NCI-H446 treated with DMSO at 0.1 percent for 48 hours (cell line): ENCODE data around the gene AGPS.

Source experiments
- DNase-seq: peaks from one replicate; lab custom pipeline; 2025; lab: John Stamatoyannopoulos, UW

AGPS gene

GRCh38 chr2:177551989-177552421 lies 159.4 kb downstream of the AGPS start:
- DNase-seq = peak; percentile 58

DNA sequence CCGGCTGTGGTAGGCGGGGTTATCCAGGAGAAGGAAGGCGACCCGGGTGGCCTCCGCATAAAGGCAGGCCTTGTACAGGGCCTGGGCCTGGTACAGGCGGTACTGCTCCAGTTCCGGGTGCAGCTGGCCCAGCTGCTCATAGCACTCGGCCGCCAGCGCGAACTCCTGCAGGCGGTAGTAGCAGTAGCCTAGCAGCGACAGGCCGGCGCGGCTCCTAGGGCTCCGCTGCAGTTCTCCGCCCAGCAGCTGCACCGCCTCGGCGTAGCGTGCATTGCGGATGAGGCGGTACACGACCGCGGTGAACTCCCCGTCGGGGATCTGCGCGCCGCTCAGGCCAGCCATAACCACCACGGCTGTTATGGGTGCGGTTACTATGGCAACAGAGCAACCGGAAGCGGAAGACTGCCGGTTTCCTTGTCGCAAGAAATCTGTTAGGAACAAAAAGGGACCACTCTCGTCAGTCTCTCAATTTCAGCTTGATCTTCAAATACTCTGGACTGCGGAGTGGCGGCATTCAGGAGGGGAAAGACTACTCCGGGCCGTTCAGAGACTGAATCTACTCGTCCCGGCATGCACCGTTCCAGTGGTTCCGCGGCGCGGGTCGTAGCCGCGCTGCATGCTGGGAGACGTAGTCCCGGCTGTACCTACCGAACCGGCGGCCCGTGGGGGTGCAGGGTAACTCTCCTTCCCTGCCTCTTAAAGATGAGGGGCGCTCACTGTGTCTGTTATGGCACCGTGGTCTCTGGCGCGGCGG lies 160.0 kb downstream of the AGPS start:
- peak; percentile 92 for DNase-seq

- no peak for DNase-seq
Observed at GRCh38 chr2:177553176-177553884, 160.8 kb downstream of the AGPS start.

- no peak for DNase-seq
Observed at GRCh38 chr2:177554365-177554764, 161.8 kb downstream of the AGPS start.

DNA sequence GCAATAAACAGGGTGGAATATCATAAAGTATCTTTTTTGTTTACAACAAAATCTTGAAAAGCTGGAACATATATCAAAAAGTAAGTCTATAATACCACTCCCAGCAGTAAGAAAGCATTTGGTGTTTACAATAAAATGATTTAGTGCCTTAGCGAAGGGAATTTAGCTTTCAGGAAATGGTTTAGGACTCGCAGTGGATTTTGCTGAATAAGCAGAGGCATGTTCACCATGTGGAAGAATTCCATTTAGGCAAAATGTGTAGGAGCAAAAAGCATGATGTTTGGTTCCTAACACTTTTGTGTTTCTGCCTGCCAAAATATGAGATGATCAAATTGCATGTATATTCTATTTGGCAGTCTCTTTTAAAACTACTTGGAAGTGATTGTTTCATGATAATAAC lies 163.6 kb downstream of the AGPS start:
- peak; percentile 50 for DNase-seq

DNA sequence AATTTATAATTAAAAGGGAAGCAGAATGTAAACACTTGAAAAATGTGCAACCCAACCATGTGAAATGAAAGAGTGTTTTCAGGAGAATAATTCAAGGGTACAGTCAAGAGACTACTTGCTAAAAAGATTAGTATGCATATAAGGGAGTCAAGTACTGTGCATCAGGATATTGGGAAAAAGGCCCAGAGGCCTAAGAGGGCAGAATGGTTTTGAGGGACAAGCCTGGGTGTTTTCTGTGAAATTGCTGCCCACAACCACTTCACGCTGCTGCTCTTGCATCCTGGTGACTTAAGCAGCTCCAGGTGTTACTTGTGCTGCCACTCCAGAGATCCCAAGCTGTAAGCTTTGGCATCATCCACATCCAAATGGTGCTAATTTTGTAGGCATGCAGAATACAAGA lies 165.2 kb downstream of the AGPS start:
- no peak for DNase-seq

DNA sequence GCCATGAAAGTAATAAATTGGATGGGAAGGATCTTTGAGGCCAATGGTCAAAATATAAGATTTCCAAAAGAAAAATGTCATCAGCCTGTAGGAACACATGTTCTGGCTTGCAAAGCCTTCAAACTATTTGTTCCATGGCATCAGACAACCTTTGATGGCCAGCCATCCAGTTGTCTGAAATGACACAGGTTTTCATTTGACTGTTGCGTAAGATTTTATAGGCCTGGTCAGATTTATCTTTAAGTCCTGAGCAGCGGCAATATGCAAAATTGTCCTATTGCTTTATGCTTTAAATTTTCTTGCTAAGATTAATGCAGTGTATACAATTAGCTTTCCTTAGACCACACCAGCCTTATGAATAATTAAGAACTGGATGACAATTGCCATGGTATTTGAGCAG lies 167.1 kb downstream of the AGPS start:
- DNase-seq = no peak

- no peak for DNase-seq
Observed at GRCh38 chr2:177568390-177568789, 175.8 kb downstream of the AGPS start.

DNA sequence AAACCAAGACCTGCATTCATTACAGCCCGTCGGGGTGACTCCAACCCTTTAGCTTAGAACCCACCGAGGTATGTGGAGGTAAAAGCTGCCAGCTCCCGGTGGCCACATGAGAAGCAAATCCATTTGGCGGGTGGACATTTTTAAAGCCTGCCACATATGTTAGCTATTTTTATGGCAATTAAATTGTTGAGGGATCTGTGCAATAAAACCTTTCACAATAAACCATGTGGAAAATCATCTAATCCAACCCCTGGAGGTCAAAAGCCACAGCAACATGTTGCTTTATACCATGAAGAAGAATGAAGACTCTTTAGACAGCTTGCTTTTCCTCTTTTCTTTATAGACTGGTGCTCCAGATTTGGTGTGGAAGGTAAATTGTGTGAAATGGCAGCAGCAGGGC lies 176.3 kb downstream of the AGPS start:
- peak; percentile 31 for DNase-seq

DNA sequence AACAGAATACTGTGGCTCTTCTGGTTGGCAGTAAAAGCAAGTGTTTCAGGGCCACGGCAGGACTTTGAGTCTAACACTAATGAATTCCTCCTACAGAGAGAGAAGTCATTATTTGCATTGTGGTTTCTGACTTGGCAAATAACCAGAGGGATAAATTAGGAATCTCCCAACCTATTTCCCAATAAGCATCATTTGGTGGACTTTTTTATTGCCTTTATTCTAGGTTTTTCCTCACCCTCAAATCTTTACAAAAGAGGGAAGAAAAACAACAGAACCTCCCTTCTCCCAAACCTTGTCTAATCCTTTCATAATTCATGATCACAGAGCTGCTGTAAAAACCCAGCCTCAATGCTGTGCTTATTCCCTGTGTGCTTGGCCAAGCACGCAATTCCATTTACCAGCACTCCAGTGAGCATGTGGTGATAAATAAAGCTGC lies 179.7 kb downstream of the AGPS start:
- peak; percentile 86 for DNase-seq

- DNase-seq = peak; percentile 65
Observed at GRCh38 chr2:177573120-177573519, 180.5 kb downstream of the AGPS start.

DNA sequence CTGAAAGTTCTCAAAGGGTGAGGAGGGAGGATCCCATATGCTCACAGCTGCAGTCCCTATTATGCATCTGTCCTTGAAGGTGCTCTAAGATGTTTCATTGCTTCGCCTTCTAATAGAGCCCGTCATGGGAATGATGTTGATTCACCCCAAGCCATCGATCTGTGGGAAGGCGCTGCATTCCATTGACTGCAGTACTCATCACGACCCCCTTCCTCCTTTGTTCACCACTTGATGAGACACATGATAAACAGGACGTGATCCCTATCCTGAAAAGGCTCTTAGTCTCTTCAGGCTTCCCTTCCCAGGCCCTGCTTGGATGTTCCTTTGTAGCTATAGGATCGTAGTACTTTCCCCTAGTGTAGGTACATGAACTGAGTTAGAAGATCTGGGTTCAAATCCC lies 181.8 kb downstream of the AGPS start:
- no peak for DNase-seq

GRCh38 chr2:177575358-177575757 lies 182.8 kb downstream of the AGPS start:
- no peak for DNase-seq

DNA sequence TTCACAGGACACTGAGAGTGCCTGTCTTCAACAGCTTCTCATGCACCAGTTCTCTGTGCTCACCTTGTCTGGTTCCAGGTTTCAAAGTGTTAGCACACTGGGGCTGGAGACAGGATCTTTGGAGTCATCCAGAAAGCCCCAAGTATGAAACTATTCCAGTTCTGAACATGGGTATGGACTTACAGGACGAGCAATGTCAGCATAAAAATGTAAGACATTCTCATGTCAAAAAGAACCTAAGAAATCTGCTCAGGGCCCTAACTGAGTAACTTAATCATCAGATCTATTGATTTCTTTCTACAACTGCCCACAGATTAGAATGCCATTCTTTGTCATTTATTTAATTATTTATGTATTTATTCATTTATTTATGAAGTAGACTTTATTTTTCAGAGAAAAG lies 184.5 kb downstream of the AGPS start:
- DNase-seq = no peak

DNA sequence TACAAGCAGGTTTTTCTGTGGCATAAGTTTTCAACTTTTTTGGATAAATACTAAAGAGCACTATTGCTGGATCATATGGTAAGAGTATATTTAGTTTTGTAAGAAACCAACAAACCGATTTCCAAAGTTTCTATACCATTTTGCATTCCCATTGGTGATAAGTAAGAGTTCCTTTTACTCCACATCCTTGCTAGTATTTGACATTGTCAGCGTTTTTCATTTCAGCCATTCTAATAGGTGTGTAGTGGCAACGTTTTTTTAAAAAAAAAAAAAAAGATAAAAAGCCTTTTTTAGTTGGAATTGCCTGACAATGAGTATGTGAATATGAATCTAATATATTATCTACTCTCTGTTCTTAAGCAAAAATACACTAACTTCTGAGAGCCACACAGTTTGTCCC lies 185.9 kb downstream of the AGPS start:
- DNase-seq = no peak

GRCh38 chr2:177579486-177580036 lies 187.0 kb downstream of the AGPS start:
- no peak for DNase-seq

- DNase-seq = no peak
Observed at GRCh38 chr2:177582000-177582399, 189.4 kb downstream of the AGPS start.

- DNase-seq = no peak
Observed at GRCh38 chr2:177584030-177584692, 191.6 kb downstream of the AGPS start.

- peak; percentile 95 for DNase-seq
Observed at GRCh38 chr2:177585234-177585863, 192.8 kb downstream of the AGPS start.

DNA sequence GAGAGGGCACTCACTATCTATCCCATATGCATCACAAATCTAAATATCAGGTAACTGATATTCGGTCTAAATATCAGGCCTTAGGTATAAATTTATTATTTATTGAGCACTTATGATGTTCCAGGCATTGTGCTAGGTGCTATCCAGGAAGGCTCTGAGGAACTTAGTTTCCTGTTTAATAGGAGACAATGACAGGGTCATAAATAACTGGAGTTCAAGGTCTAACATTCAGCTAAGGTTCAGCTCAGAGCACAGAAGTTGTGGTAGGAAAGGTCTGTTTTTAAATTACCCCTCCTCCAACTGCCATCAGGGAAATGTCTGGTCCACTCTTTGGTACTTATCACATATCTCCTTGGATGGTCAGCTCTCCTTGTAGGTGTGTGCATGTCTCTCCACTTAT lies 193.6 kb downstream of the AGPS start:
- DNase-seq = peak; percentile 33

- DNase-seq = no peak
Observed at GRCh38 chr2:177587371-177587770, 194.8 kb downstream of the AGPS start.

DNA sequence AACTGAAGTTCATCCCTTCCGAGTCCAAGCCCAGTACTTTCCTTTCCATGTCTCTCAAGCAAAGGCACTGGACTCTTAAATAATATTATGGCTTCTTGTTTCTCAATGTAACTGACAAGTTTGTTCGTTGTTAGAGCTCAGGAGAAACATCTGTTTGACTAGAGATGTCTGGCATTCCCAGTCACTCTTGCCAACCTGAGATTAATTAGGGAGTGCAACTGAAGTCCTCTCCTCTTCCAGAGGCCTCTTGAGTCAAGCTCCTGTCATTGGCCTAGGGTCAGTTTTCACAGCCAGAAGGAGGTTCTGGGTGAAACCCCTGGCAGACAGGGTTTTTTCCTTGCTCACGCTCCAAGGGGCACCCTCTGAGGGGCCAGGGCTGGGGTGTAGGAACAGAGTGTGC lies 196.1 kb downstream of the AGPS start:
- peak; percentile 42 for DNase-seq
